Measurements from ENCODE around the gene ATP11C.

- TF ChIP-seq, protein P1, sequence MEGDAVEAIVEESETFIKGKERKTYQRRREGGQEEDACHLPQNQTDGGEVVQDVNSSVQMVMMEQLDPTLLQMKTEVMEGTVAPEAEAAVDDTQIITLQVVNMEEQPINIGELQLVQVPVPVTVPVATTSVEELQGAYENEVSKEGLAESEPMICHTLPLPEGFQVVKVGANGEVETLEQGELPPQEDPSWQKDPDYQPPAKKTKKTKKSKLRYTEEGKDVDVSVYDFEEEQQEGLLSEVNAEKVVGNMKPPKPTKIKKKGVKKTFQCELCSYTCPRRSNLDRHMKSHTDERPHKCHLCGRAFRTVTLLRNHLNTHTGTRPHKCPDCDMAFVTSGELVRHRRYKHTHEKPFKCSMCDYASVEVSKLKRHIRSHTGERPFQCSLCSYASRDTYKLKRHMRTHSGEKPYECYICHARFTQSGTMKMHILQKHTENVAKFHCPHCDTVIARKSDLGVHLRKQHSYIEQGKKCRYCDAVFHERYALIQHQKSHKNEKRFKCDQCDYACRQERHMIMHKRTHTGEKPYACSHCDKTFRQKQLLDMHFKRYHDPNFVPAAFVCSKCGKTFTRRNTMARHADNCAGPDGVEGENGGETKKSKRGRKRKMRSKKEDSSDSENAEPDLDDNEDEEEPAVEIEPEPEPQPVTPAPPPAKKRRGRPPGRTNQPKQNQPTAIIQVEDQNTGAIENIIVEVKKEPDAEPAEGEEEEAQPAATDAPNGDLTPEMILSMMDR (optimal IDR thresholded peaks at IDR 0.05 in 1 of 3, IDR thresholded peaks at IDR 0.05 in 1 of 3, conservative IDR thresholded peaks at IDR 0.05 in 1 of 3; ENCODE audit: extremely low read depth in 1 of 3, insufficient read depth in 2 of 3, low read length in 3 of 3) = no peak
- TF ChIP-seq EZH2 (IDR thresholded peaks at IDR 0.05; ENCODE audit: low read length) = no peak
Measured at GRCh38 chrX:139971394-139971749, 38.5 kb upstream of the ATP11C start.

Measured in keratinocyte (primary cell).